Ishikawa (cell line): Measurements from ENCODE around the gene THEM5.

Experiments used
- CEBPB ChIP-seq: IDR thresholded peaks from 2 replicates; pipeline ENCODE4 v1.6.1; 2012
- CREB1 ChIP-seq: IDR thresholded peaks from 2 replicates; pipeline ENCODE4 v1.6.1; 2012; ENCODE audit warnings: low read depth
- EGR1 ChIP-seq: IDR thresholded peaks from 2 replicates; pipeline ENCODE4 v1.6.1; 2012
- EP300 ChIP-seq: IDR thresholded peaks from 2 replicates; pipeline ENCODE4 v1.6.1; 2012; ENCODE audit warnings: borderline replicate concordance
- FOXM1 ChIP-seq: IDR thresholded peaks from 2 replicates; pipeline ENCODE4 v1.6.1; 2012; ENCODE audit warnings: low read depth, borderline replicate concordance
- NFIC ChIP-seq: IDR thresholded peaks from 2 replicates; pipeline ENCODE4 v1.6.1; 2012
- RAD21 ChIP-seq: IDR thresholded peaks from 2 replicates; pipeline ENCODE4 v1.6.1; 2012; ENCODE audit warnings: low read depth
- TAF1 ChIP-seq: IDR thresholded peaks from 2 replicates; pipeline ENCODE4 v1.6.1; 2012; ENCODE audit warnings: low read depth, mild to moderate bottlenecking
- TCF12 ChIP-seq: IDR thresholded peaks from 2 replicates; pipeline ENCODE4 v1.6.1; 2012; ENCODE audit warnings: low read depth
- TEAD4 ChIP-seq: IDR thresholded peaks from 2 replicates; pipeline ENCODE4 v1.6.1; 2012
- YY1 ChIP-seq: IDR thresholded peaks from 2 replicates; pipeline ENCODE4 v1.6.1; 2012; ENCODE audit warnings: low read depth
- ZBTB7A ChIP-seq: IDR thresholded peaks from 2 replicates; pipeline ENCODE4 v1.6.1; 2012; ENCODE audit warnings: low read depth
- TF ChIP-seq, protein P1 (sequence below): IDR thresholded peaks from 2 replicates; pipeline ENCODE4 v1.6.1; 2012; ENCODE audit warnings: low read depth, mild to moderate bottlenecking
- TF ChIP-seq, protein P2 (sequence below): IDR thresholded peaks from 2 replicates; pipeline ENCODE4 v1.6.1; 2012
- TF ChIP-seq, protein P3 (sequence below): IDR thresholded peaks from 2 replicates; pipeline ENCODE4 v1.6.1; 2012

THEM5 gene

DNA sequence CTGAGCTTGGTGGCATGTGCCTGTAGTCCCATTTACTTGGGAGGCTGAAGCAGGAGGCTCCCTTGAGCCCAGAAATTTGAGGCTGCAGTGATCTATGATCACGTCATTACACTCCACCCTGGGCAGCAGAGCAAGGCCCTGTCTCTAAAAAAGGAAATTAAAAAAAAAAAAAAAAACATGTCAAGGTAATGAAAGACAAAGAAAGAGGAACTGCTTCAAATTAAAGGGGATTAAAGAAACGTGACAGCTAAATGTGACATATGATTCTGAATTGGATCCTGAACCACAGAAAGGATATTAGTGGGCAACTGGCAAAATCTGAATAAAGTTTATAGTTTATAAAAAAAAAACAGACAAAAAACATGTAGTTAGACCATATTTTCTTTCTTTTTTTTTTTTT, 10.1 kb downstream of the THEM5 start:
- TF ChIP-seq, protein P1, sequence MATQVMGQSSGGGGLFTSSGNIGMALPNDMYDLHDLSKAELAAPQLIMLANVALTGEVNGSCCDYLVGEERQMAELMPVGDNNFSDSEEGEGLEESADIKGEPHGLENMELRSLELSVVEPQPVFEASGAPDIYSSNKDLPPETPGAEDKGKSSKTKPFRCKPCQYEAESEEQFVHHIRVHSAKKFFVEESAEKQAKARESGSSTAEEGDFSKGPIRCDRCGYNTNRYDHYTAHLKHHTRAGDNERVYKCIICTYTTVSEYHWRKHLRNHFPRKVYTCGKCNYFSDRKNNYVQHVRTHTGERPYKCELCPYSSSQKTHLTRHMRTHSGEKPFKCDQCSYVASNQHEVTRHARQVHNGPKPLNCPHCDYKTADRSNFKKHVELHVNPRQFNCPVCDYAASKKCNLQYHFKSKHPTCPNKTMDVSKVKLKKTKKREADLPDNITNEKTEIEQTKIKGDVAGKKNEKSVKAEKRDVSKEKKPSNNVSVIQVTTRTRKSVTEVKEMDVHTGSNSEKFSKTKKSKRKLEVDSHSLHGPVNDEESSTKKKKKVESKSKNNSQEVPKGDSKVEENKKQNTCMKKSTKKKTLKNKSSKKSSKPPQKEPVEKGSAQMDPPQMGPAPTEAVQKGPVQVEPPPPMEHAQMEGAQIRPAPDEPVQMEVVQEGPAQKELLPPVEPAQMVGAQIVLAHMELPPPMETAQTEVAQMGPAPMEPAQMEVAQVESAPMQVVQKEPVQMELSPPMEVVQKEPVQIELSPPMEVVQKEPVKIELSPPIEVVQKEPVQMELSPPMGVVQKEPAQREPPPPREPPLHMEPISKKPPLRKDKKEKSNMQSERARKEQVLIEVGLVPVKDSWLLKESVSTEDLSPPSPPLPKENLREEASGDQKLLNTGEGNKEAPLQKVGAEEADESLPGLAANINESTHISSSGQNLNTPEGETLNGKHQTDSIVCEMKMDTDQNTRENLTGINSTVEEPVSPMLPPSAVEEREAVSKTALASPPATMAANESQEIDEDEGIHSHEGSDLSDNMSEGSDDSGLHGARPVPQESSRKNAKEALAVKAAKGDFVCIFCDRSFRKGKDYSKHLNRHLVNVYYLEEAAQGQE = no peak
- no peak for TF ChIP-seq RAD21
- no peak for TF ChIP-seq TCF12
- no peak for TF ChIP-seq NFIC
- TF ChIP-seq, protein P2, sequence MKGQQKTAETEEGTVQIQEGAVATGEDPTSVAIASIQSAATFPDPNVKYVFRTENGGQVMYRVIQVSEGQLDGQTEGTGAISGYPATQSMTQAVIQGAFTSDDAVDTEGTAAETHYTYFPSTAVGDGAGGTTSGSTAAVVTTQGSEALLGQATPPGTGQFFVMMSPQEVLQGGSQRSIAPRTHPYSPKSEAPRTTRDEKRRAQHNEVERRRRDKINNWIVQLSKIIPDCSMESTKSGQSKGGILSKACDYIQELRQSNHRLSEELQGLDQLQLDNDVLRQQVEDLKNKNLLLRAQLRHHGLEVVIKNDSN = no peak
- TF ChIP-seq YY1 = no peak
- no peak for TF ChIP-seq EGR1
- no peak for TF ChIP-seq FOXM1
- TF ChIP-seq, protein P3, sequence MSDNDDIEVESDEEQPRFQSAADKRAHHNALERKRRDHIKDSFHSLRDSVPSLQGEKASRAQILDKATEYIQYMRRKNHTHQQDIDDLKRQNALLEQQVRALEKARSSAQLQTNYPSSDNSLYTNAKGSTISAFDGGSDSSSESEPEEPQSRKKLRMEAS = no peak
- no peak for TF ChIP-seq CEBPB
- TF ChIP-seq TAF1 = no peak
- TF ChIP-seq EP300 = no peak
- no peak for TF ChIP-seq ZBTB7A
- no peak for TF ChIP-seq CREB1
- TF ChIP-seq TEAD4 = no peak

DNA sequence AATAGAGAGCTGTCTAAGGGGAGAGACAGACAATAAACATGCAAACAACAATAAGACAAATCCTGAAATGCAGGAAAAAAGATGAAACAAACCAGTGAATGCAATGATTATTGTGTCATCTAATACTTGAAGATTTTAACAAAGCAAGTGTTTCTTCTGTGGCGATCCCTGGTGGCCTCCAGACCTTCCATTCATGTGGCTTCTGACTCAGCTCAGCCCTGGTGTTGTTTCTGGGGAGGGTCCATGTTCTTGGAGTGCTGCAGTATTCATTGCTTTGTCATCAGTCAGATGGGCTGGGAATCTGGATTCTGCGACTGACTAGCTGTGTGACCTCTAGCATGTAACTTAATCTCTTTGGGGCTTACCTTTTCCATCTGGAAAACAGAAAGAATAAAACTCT, 12.4 kb downstream of the THEM5 start:
- TF ChIP-seq CREB1 (no peak), YY1 (no peak), TAF1 (no peak), ZBTB7A (no peak), TCF12 (no peak), RAD21 (no peak), EGR1 (no peak)
- TF ChIP-seq, protein P2 = no peak
- TF ChIP-seq, protein P1 = no peak
- TF ChIP-seq, protein P3 = no peak

DNA sequence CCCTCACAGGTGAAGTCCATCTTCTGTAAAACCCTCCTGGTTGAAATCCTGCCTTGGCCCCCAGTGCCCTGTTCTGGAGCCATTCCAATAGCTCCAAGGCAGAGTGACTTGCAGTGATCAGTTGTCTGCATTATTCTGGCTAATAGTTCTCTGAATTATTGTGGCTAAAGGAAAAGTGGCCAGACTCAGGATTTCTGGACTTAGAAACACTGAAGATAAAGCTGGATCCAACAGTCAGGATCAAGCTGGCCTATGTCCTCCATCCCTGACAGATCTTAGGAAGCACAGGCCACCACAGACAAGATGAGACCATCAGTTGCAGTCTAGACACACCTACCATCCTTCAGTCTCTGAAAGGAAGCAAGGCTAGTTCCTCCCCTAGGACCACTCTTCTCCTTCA, 13.1 kb downstream of the THEM5 start:
- no peak for TF ChIP-seq EP300
- TF ChIP-seq TCF12 = no peak
- no peak for TF ChIP-seq FOXM1
- no peak for TF ChIP-seq YY1
- TF ChIP-seq RAD21 = no peak
- TF ChIP-seq TAF1 = no peak
- no peak for TF ChIP-seq TEAD4
- TF ChIP-seq, protein P2 = no peak
- TF ChIP-seq, protein P1 = no peak
- TF ChIP-seq NFIC = no peak
- no peak for TF ChIP-seq EGR1
- TF ChIP-seq, protein P3 = no peak
